ENCODE data around the gene BIN2. TPM values are rescaled to one million over a fixed set of nuclear protein-coding genes. Genes with fewer than 3 reads are reported as not detected.

The BIN2 gene
- total and polyA plus RNA-seq, 10 of the 15 experiments (the other 5 are each of a cell fraction or from before 2014, with no cell fraction given): 8.6 to 42.9 (median 32.1) TPM

GRCh38 chr12:51357374-51358047 is 33.5 kb upstream of the BIN2 start (continued):
- TF ChIP-seq BCL3 (IDR thresholded peaks at IDR 0.05; ENCODE audit: borderline replicate concordance, insufficient read depth, low read depth, low read length, poor library complexity, severe bottlenecking) (peak; percentile 53), HCFC1 (IDR thresholded peaks at IDR 0.05; ENCODE audit: low read length) (0 out of 2 replicates have a peak, but pooled peaks have one; percentile 10), HDAC2 (IDR thresholded peaks at IDR 0.05) (no peak), MAX (IDR thresholded peaks at IDR 0.05; ENCODE audit: low read depth, low read length) (no peak), IKZF2 (IDR thresholded peaks at IDR 0.05) (peak; percentile 79), NR2F1 (conservative IDR thresholded peaks at IDR 0.05) (0 out of 2 replicates have a peak, but pooled peaks have one; percentile 17), RB1 (IDR thresholded peaks at IDR 0.05; ENCODE audit: borderline replicate concordance) (peak; percentile 30; the same call in 1 of the 2 replicates), YBX1 (IDR thresholded peaks at IDR 0.05) (no peak), EED (IDR thresholded peaks at IDR 0.05; ENCODE audit: low read depth) (peak; percentile 92), MEF2A (IDR thresholded peaks at IDR 0.05; ENCODE audit: insufficient read depth, low read depth, low read length) (0 out of 2 replicates have a peak, but pooled peaks have one; percentile 22), FOS (IDR thresholded peaks at IDR 0.05; ENCODE audit: borderline replicate concordance, extremely low read depth, insufficient read length) (no peak), RELB (IDR thresholded peaks at IDR 0.05; ENCODE audit: low read depth) (peak; percentile 85), LARP7 (IDR thresholded peaks at IDR 0.05) (peak; percentile 39; the same call in 1 of the 2 replicates), TAF1 (IDR thresholded peaks at IDR 0.05; ENCODE audit: borderline replicate concordance, low read depth, low read length) (0 out of 2 replicates have a peak, but pooled peaks have one; percentile 26), IKZF1 (conservative IDR thresholded peaks at IDR 0.05) (peak; percentile 94), BHLHE40 (IDR thresholded peaks at IDR 0.05; ENCODE audit: borderline replicate concordance in 1 of 2, low read depth in 2 of 2, low read length in 1 of 2) (peak in 1 of 2 experiments; percentile 40; a peak in 1 of 4 replicates), EP300 (IDR thresholded peaks at IDR 0.05; ENCODE audit: borderline replicate concordance in 1 of 2, control insufficient read depth in 1 of 2, low read depth in 2 of 2, low read length in 2 of 2) (peak; percentile 10 to 44; a peak in 1 of 4 replicates), CHD1 (IDR thresholded peaks at IDR 0.05; ENCODE audit: low read depth, low read length) (no peak), SKIL (IDR thresholded peaks at IDR 0.05; ENCODE audit: low read depth, poor library complexity, severe bottlenecking) (no peak), POU2F2 (IDR thresholded peaks at IDR 0.05; ENCODE audit: borderline replicate concordance, low read depth, low read length) (peak; percentile 95), GATAD2B (conservative IDR thresholded peaks at IDR 0.05; ENCODE audit: low read depth) (peak; percentile 70; the same call in 1 of the 2 replicates), MTA2 (IDR thresholded peaks at IDR 0.05; ENCODE audit: low read depth) (0 out of 2 replicates have a peak, but pooled peaks have one; percentile 38), NFIC (IDR thresholded peaks at IDR 0.05; ENCODE audit: low read depth, low read length) (peak; percentile 62; the same call in 1 of the 2 replicates), DPF2 (IDR thresholded peaks at IDR 0.05) (peak; percentile 80), SMARCA5 (IDR thresholded peaks at IDR 0.05) (0 out of 2 replicates have a peak, but pooled peaks have one; percentile 15), POLR2AphosphoS5 (IDR thresholded peaks at IDR 0.05; ENCODE audit: low read length) (peak; percentile 52; the same call in 1 of the 2 replicates)
